Ovary (tissue), 3 donors: ENCODE measurements around the gene HSF4.

Experiments
- CTCF ChIP-seq, 3 donors: fragments of 450-650 bp in 2 of 3; fragments of 200-600 bp in 1 of 3; IDR thresholded peaks; one replicate each; pipeline versions ENCODE4 v1.5.1 to v1.8.0; 2016 to 2022; ENCODE audit warnings: antibody characterized with exemption in 3 of 3, mild to moderate bottlenecking in 1 of 3
- EP300 ChIP-seq: sonication (generic); formaldehyde crosslinking; IDR thresholded peaks from one replicate; pipeline ENCODE4 v1.6.1; 2017; ENCODE audit warnings: antibody characterized with exemption
- donor health status: DM: no; HTN: no; CAD: no.

DNA sequence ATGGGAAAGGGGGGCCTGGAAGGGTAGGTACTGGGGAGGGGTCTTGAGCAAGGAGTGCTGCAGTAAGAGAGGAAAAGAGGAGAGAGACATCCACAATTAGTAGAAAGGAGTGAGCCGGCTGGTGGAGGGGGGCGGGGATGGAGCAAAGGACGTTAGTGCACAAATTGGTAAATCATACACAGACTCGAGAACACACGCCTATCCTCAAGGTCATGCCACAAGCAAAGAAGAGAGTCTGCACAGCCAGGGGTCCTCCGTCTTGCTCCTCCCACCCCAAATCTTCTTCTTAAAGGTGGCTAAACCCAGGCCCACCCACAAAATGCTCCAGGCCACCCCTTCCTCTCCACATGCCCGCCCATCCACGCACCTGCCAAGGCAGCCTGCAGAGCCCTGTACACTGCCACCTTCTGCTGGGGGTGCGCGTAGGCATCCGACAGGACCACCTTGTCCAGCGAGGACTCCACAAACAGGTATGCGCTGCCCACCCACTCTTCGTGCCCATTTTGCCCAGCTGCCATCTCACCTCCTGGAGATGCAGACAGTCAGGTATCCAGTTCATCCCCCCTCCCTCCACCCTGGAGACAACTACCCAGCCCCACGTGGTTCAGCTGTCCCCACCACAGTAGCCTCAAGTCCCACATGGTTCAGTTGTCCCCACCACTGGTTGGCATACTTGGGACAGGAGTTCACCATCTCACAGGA, 8.3 kb upstream of the HSF4 start:
- TF ChIP-seq CTCF (IDR thresholded peaks at IDR 0.05) (no peak), EP300 (no peak)
